Bronchus fibroblast of lung (primary cell): ENCODE results near the gene MUC21. TPM values are rescaled to one million over a fixed set of nuclear protein-coding genes. Genes with fewer than 3 reads are reported as not detected.

ENCODE experiments used
- total RNA-seq: library from RNA; depleted of rRNA; stranded (reverse); fragments of >200 nt; gene quantifications from 2 replicates; pipeline ENCODE4 v1.2.3, GENCODE V29; 2015

The MUC21 gene
- not detected in 2 replicates for total RNA-seq

GRCh38 chr6:30983439-30983838 lies at the start of gene MUC21:
Gene MUC21, plus strand, starts transcription at chr6:30983718. Its CDS starts 241 bp downstream, at chr6:30983959.

DNA sequence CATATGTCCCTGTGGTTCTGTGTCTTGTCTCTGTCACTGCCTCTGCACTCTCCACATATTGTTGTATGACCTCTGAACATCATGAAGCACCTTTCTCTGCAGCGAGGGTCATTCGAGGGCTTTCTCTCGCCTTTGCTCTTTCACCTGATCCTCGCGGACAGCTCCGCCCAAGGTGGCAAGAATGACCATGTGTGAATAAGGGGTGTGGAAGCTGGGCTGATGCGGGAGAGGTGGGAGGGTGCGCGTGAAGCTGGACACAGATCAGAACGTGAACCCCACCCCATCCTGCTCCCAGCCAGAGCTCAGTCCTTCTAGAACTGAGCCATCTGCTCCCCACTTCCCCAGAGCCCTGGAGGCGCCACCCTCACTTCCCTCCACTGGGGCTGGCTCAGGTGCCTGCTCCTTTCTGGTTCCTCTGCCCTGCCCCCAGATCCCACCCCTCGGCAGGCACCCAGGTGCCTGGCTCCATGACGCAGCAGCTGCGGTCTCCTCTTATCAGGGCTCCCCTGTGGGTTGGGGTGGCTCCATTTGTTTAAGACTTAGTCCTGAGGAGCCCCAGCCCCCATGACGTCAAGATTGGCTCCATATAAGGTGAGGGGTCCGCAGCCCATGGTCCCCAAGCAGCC lies 43.0 kb upstream of the MUC21 start, which contains the start of gene MUCL3:
MUCL3 (plus strand) TSS at position 613 of the 626 bp plus-strand sequence. CDS start 27 bp downstream, outside the sequence.

DNA sequence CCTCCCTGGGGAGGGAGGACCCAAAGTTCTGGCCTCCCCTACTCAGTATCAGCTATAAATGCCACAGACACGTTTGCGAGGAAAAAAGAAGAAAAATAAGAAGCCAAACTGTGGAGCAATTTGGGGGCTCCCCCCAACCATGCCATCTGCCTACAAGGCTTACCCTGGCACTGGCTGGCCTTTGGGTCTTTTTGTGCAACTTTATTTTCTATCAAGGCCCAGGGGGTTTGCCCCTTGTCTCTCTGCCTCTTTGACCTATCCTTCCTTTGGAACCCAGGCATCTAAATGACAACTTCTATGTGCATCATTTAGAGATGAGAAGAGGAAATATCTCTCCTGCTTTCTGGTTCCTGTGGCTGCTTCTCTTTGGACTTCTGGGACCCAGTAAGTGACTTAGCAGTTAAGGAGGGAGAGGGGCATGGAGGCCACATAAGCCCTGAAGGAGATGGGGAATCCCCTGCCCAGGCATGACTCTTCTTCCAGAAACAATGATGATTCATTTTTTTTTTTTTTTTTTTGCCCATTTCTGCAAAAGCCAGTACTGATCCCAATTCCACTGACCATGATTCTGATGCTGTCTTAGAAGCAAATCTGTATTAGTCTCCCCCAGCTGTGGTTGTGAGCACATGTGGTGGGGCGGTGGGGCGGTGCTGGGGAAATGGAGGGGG lies 27.0 kb downstream of the MUC21 start, which contains the start of gene MUC22:
MUC22 (plus strand) TSS at position 82 of the 668 bp plus-strand sequence; CDS start at position 315, 233 bp downstream.

Other genes with a start within 250 kb of the MUC21 start
- 178 and 180 TPM in 2 replicates for gene FLOT1, start 241.0 kb upstream of the MUC21 start, total RNA-seq
- gene IER3, start 239.2 kb upstream of the MUC21 start, total RNA-seq = 56.9 and 75.8 TPM in 2 replicates
- 12.3 and 13.1 TPM in 2 replicates for gene DDR1, start 99.2 kb upstream of the MUC21 start, total RNA-seq
- 9.4 and 10.9 TPM in 2 replicates for gene GTF2H4, start 75.5 kb upstream of the MUC21 start, total RNA-seq
- 23.0 and 25.9 TPM in 2 replicates for gene VARS2, start 69.5 kb upstream of the MUC21 start, total RNA-seq
- gene SFTA2, start 51.5 kb upstream of the MUC21 start, total RNA-seq = not detected in 2 replicates
- gene MUCL3, start 42.7 kb upstream of the MUC21 start, total RNA-seq = not detected in 2 replicates
- gene MUC22, start 26.8 kb downstream of the MUC21 start, total RNA-seq = not detected in 2 replicates
- not detected in 2 replicates for gene C6orf15, start 128.9 kb downstream of the MUC21 start, total RNA-seq
- gene PSORS1C1, start 131.1 kb downstream of the MUC21 start, total RNA-seq = under 0.01 and 0.15 TPM in 2 replicates
- not detected in 2 replicates for gene CDSN, start 136.7 kb downstream of the MUC21 start, total RNA-seq
- gene PSORS1C2, start 155.3 kb downstream of the MUC21 start, total RNA-seq = not detected in 2 replicates
- 19.9 and 23.9 TPM in 2 replicates for gene CCHCR1, start 174.1 kb downstream of the MUC21 start, total RNA-seq
- 52.1 and 56.8 TPM in 2 replicates for gene TCF19, start 174.9 kb downstream of the MUC21 start, total RNA-seq
- not detected in 2 replicates for gene POU5F1, start 187.0 kb downstream of the MUC21 start, total RNA-seq